DMS153 treated with DMSO at 0.1 percent for 48 hours (cell line): ENCODE data around the gene CD7.

Experiments used
- DNase-seq: peaks from one replicate; lab custom pipeline; 2025; ENCODE audit not compliant: unreplicated experiment; lab: John Stamatoyannopoulos, UW

The CD7 gene

DNA sequence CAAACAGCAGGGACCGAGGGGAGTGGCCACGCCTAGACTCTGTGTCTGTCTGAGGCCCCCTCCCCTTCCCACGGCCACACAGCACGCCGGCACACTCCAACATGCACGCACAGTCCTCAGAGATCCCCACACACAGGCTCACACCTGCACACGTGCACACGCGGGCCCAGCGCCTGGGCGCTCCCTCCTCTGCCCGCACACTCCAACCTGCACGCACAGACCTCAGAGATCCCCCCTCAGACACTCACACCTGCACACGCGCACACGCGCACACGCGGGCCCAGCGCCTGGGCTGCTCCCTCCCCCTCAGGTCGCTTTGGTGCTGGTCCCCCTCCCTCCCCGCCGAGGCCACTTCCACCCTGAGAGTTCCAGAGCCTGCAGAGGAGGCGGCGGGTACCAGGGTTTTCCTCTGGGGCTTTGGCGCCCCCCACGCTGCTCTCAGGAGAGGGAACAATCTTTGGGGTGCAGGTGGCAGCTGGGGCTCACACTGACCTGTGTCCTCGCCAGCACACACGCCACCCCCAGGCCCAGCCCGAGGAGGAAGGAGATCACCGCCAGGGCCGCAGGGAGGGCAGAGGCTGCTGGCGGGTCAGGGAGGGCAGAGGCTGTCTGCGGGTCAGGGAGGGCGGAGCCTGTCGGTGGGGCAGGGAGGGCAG lies 1.6 kb downstream of the CD7 start:
- no peak for DNase-seq

DNA sequence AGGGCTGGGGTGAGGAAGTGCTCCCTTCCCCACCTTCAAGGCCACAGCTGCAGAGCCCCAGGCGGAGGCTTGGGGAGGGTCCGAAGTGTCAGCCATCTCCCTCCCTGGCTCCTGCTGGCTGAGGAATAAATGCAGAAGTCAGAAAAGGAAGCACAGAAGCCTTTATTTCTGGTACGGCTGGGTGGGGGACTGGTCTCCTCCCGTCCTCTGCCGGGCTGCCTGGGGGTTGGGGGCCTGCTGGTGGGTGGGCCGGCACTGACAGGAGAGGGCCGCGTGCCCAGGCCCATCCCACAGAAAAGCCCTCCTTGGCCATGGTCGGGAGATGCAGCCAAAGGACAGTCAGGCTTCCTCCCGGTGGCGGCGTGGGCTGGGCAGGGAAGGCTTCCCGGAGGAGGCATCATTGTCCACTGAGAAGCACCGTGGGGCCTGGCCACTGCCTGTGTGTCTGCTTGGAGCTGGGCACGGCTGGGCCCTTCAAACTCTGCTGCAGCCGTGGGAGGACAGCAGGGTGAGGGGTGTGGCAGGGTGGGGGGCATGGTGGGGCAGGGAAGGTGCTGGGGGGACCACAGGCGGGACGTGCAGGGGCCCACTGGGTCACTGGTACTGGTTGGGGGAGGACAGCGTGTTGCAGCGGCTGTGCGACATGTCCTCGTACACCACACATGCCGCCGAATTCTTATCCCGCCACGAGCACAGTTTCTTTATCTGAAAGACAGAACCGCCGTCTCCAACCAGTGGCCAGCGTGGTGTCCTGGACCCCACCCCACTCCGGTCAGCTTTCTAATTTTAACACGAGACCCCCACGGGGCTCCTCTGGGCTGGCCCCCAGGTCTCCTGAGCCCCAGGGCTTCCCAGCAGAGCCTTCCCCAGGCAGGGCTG lies 2.4 kb downstream of the CD7 start:
- DNase-seq, result no peak

- DNase-seq, result no peak
These were observed 3.2 kb downstream of the CD7 start for GRCh38 chr17:82314012-82314726.

- no peak for DNase-seq
These were observed 4.0 kb downstream of the CD7 start for GRCh38 chr17:82313195-82314011.

DNA sequence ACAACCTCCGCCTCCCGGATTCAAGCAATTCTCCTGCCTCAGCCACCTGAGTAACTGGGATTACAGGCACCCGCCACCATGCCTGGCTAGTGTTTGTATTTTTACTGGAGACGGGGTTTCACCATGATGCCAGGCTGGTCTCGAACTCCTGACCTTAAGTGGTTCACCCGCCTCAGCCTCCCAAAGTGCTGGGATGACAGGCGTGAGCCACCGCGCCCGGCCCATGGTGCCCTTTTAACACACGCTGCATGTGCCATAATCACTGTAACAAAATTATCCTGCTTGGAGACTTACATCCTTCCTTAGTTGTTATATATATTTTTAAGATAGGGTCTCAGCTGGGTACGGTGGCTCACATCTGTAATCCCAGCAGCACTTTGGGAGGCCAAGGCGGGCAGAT lies 5.4 kb downstream of the CD7 start:
- DNase-seq, result no peak

DNA sequence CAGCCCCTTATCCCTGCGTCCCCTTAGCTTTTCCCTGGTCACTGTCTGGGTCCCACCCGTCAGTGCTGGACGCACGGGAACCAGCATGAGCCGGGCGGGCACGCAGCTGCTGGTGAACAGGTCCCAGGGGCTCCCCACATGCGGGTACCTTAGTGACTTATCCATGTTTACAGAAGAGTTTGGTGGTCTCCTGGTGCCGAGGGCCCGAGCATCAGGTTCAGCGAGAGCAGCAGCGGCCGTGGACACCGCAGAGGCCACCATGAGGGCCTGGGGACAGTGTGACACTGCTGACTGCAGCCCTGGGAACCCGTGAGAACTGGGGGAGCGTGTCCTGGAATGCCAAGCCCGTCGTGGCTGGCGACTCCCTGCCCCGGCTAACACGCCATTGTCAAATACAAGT lies 6.5 kb downstream of the CD7 start:
- no peak for DNase-seq

- DNase-seq, result no peak
These were observed 7.5 kb downstream of the CD7 start for GRCh38 chr17:82309656-82310570.

DNA sequence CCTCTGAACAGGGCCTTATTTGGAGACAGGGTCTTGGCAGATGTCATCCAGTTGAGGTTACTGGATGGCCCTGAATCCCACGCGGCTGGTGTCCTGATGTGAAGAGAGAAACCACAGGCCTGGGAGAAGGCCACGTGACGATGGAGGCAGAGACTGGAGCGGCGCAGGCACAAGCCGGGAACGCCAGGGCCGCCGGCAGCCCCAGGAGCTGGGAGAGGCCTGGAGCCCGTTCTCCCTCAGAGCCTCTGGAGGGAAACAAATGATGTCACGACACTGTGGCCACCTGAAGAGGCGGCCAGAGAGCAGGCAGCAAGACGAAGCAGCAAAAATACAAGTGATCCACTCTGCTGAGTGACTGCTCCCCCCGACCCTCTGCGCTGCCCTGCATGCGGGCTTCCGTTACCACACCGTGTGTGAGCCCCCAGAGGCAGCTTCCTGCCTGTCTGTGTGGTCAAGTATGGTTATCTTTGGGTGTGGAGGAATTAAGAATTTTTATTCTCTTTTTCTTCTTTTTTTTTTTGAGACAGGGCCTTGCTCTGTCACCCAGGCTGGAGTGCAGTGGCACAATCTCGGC lies 11.6 kb downstream of the CD7 start:
- DNase-seq, result no peak

DNA sequence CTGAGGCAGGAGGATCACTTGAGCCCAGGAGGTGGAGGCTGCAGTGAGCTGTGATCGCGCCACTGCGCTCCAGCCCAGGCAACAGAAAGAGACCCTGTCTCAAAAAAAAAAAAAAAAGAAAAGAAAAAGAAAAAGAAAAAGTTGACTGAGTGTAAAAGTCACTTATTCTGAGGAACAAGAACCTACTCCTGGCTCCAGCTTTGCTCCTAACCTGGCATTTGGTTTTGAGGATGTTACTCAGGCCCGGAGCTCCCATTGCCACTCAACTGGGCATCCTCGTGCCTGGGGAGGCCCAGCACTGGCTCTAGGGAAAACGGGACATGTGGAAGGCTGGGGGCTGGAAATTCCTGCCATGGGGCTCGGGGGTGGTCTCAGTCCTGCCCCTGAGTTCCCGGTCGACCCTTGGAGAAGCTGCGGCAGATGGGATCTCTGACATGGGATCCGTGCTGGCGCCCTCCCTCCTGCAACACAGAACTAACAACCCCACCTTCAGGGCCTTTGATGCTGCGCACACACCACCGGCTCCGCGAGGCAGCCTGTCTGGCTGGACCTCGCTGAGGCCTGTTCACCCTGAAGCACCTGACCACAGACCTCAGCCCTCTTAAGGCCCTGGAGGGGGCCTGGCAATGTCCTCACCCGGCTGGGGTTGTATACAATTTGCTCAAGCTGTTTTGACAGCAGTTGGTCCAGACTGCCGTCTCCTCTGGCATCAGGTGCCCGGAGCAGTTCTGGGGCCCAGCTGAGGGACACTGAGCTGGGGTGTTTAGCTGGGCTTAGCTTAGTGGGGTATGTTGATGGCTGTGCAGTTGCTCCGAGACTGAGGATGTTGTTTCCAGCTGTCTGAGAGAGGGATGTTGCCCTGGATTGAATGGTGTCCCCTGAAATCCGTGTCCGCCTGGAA lies 12.3 kb downstream of the CD7 start:
- no peak for DNase-seq

DNA sequence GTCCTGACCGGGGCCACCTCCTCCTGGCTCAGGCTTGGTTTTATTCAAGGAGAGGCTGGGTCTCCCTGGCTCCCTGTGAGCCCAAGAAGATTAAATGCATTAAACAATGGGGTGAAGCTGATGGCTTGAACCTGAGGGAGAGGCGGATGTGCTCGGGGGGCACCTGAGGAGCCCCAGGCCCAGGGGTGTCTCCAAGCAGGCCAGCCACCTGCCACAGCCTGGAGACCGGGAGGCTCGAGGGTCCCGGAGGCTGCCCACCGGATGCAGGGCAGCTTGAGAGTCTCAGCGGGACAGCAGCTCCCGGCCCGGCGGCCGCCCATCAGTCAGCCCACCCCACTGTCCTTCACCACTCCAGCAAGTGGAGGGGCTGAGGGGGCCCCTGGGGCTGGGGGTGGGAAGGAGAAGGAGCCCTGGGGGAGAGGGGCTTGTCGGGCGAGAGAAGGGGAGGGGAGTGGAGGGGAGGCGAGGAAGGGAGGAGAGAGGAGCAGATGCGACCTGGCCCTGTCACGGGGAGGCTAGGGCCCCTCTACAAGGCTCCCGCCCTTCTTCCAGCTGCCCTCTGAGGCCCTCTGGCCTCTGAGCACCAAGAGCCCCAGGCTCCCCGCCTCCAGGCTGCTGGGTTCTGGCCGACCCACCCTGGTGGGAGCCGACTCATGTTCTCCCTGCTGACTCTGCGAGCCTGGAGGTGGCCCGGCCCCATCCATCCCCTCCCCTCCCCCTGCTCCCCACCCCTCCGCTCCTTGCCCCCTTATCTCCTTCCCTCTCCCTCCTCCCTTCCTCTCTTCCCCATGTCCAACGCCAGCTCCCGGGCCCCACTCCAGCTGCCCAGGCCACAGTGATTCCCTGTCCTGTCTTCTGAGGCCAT lies 13.2 kb downstream of the CD7 start:
- no peak for DNase-seq

DNA sequence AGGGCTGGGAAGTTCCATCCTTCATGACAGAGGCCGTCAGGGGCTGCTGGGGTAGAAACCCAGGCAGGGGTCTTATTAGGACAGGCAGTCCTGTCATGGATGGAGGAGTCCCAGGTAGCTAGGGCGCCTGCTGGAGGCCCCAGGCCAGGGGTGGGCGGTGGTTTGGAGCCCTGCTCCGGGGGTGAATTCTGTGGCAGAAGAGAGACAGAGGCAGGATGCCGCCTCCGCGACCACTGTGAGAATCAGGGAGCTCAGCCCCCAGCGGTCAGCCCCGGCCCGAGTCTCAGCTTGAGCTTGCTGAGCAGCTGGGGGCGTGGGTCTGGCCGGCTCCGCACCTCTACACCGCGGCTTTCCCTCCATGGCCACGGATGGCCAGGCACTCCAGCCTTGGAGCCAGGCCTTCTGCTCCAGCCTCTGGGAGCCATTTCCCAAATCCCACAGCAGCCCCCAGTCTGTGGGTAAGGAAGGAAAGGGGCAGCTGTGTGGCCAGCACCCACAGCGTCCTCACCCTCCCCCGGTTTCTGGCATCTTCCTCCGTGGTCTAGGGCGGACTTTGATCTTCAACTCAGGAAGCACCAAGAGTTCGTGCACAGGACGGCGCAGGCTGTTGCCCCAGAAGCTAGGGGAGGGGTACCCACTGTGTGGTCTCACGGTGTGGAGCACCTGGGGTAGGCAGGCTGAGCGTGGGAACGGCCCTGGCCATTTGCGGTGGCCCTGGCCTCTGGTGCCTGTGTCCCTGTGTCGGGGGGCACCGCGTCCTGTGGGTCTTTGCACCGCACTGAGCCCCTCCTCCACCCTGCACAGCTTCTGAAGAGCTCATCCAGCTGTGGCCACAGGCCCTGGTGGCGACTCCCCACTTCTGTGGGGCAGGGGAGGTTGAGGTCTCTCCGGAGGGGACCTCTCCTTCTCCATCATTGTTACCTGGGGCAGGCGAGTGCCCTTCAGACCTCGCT lies 14.1 kb downstream of the CD7 start:
- DNase-seq, result no peak

GRCh38 chr17:82302568-82302963 lies 14.8 kb downstream of the CD7 start:
- DNase-seq, result no peak

GRCh38 chr17:82301916-82302567 lies 15.4 kb downstream of the CD7 start:
- no peak for DNase-seq

DNA sequence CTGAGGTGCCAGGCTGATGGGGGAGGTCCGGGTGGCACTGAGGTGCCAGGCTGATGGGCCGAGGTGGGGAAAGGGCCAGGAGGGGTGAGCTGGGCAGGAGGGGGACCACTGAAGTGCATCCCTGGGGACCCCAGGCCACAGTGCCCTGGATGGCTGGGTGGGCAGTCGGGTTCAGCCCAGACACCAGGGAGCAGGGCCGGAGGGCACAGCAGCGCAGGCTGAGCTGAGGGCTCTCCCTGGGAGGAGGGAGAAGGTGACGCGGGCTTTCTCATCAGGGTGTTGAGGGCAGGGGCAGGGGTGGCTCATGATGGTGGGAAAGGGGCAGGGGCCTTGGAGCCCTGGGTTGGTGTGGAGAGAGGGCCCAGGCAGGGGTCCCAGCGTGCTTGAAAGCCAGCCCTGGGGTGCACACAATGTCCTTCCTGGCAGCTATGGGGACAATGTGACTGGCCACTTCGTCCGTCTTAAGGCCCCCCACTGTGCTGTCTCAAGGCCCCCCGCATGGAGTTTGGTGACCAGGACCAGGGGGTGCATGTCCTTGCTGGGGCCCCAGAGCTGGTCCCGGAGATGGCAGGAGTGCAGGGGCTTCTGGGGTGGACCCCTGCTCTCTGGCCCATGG lies 16.0 kb downstream of the CD7 start:
- DNase-seq, result no peak

- no peak for DNase-seq
These were observed 16.6 kb downstream of the CD7 start for GRCh38 chr17:82300707-82301270.
